Measurements from ENCODE around the gene ACKR2. TPM values are rescaled to one million over a fixed set of nuclear protein-coding genes. Genes with fewer than 3 reads are reported as not detected.

Gene ACKR2
- total and polyA plus RNA-seq, 2 of the 13 experiments (the other 11 are each of a cell fraction or from before 2014, with no cell fraction given): 1.1 to 1.9 TPM

GRCh38 chr3:42829628-42830436, 20.6 kb downstream of the ACKR2 start (continued):
- no peak for TF ChIP-seq AKNA (CRISPR knock-in tag; IDR thresholded peaks at IDR 0.05; ENCODE audit: borderline replicate concordance)
- 0 out of 2 replicates have a peak, but pooled peaks have one; percentile 18 for TF ChIP-seq RFXAP (CRISPR knock-in tag; IDR thresholded peaks at IDR 0.05; ENCODE audit: borderline replicate concordance)
- 0 out of 2 replicates have a peak, but pooled peaks have one; percentile 0 for TF ChIP-seq GATAD1 (CRISPR knock-in tag; IDR thresholded peaks at IDR 0.05)
- no peak; the same call in 1 of the 2 replicates for TF ChIP-seq SOX5 (CRISPR knock-in tag; IDR thresholded peaks at IDR 0.05; ENCODE audit: borderline replicate concordance)
- TF ChIP-seq BRD4 (CRISPR knock-in tag; IDR thresholded peaks at IDR 0.05): peak; percentile 6; the same call in 1 of the 2 replicates
- 0 out of 2 replicates have a peak, but pooled peaks have one; percentile 28 for TF ChIP-seq TEF (CRISPR knock-in tag; IDR thresholded peaks at IDR 0.05)
- TF ChIP-seq ZBTB43 (CRISPR knock-in tag; conservative IDR thresholded peaks at IDR 0.05): 0 out of 2 replicates have a peak, but pooled peaks have one; percentile 13
- TF ChIP-seq ZNF878 (CRISPR knock-in tag; IDR thresholded peaks at IDR 0.05): 0 out of 2 replicates have a peak, but pooled peaks have one; percentile 7
- no peak for TF ChIP-seq NFYB (CRISPR knock-in tag; IDR thresholded peaks at IDR 0.05)
- peak; percentile 74 for TF ChIP-seq ELF3 (CRISPR knock-in tag; IDR thresholded peaks at IDR 0.05)
- TF ChIP-seq ZSCAN9 (CRISPR knock-in tag; IDR thresholded peaks at IDR 0.05; ENCODE audit: borderline replicate concordance): 0 out of 2 replicates have a peak, but pooled peaks have one; percentile 21
